ENCODE measurements around the gene C3orf22. TPM values are rescaled to one million over a fixed set of nuclear protein-coding genes. Genes with fewer than 3 reads are reported as not detected.

Gene C3orf22
- total RNA-seq, 3 donors from 2014 or later (not counting 1 experiment from before 2014, with no cell fraction given) = not detected

DNA sequence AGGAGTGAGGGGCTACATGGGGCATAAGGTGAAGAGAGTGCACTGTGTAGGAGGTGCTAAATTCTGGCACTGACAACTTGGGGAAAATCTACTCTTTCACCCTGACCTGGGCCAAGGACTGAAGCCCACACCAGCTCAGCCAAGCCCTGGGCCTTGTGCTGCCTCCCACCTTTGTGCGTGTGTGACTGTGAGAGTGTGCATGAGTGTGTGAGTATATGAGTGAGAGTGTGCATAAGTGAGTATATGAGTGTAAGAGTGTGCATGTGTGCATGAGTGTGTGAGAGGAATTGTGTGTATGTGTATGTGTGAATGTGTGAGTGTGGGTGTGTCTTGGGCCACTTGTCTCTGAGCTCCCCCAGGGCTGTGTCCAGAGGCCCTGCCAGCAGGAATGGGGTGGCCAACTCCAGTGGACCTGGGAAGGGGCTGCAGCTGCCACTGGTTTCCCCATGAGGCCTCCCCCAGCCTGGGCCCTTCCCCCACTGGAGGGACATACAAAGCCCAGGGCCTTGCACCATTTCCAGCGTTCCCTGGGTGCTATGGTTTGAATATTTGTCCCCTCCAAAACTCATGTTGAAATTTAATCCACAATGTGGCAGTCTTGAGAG lies 15.2 kb downstream of the C3orf22 start:
- Histone ChIP-seq H3K4me3 (ENCODE audit: low read length) (no peak overlapping the region), H3K36me3 (ENCODE audit: control insufficient read depth, insufficient read depth, low read length) (no peaks in the 10 kb centered on the region), H3K27me3 (ENCODE audit: control insufficient read depth, insufficient read depth, low read length) (no peaks in the 10 kb centered on the region), H3K27ac (ENCODE audit: low read length) (no peak overlapping the region), H3K4me1 (ENCODE audit: control insufficient read depth, insufficient read depth, low read length) (no peaks in the 10 kb centered on the region), H3K9me3 (ENCODE audit: control insufficient read depth, insufficient read depth, low read length) (no peaks in the 10 kb centered on the region)
- Mint-ChIP-seq H3K27ac (no peak overlapping the region), H3K36me3 (no peaks in the 10 kb centered on the region), H3K27me3 (ENCODE audit: low read depth in 2 of 2) (peaks cover 7 to 10% of the 10 kb centered on the region in 2 donors), H3K4me3 (no peak overlapping the region), H3K4me1 (peaks cover 9 to 21% of the 10 kb centered on the region in 2 donors), H3K9me3 (no peaks in the 10 kb centered on the region)
- whole genome bisulfite sequencing (ENCODE audit: insufficient coverage) = 84% methylated on average over 2 of the region's 2 CpGs
- TF ChIP-seq, protein P1, sequence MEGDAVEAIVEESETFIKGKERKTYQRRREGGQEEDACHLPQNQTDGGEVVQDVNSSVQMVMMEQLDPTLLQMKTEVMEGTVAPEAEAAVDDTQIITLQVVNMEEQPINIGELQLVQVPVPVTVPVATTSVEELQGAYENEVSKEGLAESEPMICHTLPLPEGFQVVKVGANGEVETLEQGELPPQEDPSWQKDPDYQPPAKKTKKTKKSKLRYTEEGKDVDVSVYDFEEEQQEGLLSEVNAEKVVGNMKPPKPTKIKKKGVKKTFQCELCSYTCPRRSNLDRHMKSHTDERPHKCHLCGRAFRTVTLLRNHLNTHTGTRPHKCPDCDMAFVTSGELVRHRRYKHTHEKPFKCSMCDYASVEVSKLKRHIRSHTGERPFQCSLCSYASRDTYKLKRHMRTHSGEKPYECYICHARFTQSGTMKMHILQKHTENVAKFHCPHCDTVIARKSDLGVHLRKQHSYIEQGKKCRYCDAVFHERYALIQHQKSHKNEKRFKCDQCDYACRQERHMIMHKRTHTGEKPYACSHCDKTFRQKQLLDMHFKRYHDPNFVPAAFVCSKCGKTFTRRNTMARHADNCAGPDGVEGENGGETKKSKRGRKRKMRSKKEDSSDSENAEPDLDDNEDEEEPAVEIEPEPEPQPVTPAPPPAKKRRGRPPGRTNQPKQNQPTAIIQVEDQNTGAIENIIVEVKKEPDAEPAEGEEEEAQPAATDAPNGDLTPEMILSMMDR (IDR thresholded peaks at IDR 0.05) = no peak
- intact Hi-C loops (cut with micrococcal nuclease) = no loop called here
- no peak for ATAC-seq
- DNase-seq = no peak

DNA sequence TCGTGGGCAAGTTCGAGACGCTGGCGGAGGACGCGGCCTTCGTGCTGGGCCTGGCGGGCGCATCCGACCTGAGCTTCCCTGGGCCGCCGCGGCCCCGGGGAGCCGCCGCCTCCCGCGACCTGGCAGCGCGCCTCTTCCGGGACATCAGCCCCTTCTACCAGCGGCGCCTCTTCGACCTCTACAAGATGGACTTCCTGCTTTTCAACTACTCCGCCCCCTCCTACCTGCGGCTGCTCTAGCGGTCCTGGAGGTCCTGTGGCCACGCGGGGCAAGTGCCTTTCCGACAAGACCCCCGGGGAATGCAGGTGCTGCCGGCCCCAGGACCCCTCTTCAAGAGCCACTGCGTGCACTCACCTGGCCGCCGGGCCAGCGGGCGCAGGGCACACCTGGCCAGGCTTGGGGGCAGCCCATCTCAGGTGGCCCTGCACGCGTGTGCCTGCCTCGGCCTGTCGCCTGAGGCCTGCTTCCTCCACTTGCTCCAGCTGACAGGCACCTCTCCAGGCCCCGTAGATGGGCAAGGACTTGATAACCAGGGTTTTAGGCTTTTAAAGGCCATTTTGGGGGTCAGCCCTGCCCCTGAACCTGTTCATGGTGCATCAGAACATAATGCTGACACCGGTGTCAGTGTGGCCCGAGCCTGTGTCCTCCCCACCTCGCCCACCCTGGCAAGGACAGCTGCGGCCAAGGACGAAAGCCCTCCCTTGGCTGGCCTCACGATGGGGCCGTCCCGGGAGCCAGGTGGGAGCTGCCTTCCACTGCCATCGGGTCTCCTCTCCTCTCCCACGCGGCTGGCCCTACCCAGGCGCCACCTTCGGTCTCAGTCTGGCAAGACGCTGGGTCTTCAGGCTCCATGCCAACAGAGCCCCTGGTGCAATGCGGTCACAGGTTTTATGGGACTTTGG lies 16.1 kb downstream of the C3orf22 start:
- Mint-ChIP-seq H3K36me3 (no peaks in the 10 kb centered on the region), H3K9me3 (no peaks in the 10 kb centered on the region), H3K27me3 (ENCODE audit: low read depth in 2 of 2) (peaks cover 7 to 8% of the 10 kb centered on the region in 2 donors), H3K4me1 (peaks cover 9 to 21% of the 10 kb centered on the region in 2 donors), H3K4me3 (no peak overlapping the region), H3K27ac (no peak overlapping the region)
- H3K36me3 ChIP-seq (ENCODE audit: control insufficient read depth, insufficient read depth, low read length) = no peaks in the 10 kb centered on the region
- H3K9me3 ChIP-seq (ENCODE audit: control insufficient read depth, insufficient read depth, low read length) = no peaks in the 10 kb centered on the region
- no peak overlapping the region for H3K4me3 ChIP-seq (ENCODE audit: low read length)
- DNase-seq (peak in 1 of 2 donors; percentile 13), ATAC-seq (no peak)
- intact Hi-C loops (cut with micrococcal nuclease) = no loop called here
- no peaks in the 10 kb centered on the region for H3K27me3 ChIP-seq (ENCODE audit: control insufficient read depth, insufficient read depth, low read length)
- H3K27ac ChIP-seq (ENCODE audit: low read length) = no peak overlapping the region
- H3K4me1 ChIP-seq (ENCODE audit: control insufficient read depth, insufficient read depth, low read length) = no peaks in the 10 kb centered on the region
- TF ChIP-seq, protein P1 (IDR thresholded peaks at IDR 0.05) = no peak
- WGBS (ENCODE audit: insufficient coverage) = 96% methylated on average over 57 of the region's 57 CpGs

DNA sequence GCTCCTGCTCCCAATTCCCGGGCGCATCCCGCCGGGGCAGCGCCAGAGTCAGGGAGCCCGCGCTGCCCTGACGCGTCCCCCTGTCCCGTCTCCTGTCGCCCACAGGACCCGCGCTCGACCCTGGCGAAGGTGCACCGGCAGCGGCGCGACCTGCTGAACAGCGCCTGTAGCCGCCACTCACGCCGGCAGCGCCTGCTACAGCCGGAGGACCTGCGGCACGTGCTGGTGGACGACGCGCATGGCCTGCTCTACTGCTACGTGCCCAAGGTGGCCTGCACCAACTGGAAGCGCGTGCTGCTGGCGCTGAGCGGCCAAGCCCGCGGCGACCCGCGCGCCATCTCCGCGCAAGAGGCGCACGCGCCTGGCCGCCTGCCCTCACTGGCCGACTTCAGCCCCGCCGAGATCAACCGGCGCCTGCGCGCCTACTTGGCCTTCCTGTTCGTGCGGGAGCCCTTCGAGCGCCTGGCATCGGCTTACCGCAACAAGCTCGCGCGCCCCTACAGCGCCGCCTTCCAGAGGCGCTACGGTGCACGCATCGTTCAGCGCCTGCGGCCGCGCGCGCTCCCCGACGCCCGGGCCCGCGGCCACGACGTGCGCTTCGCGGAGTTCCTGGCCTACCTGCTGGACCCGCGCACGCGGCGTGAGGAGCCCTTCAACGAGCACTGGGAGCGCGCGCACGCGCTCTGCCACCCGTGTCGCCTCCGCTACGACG lies 16.9 kb downstream of the C3orf22 start:
- intact Hi-C loops (cut with micrococcal nuclease) = no loop called here
- H3K4me3 Mint-ChIP-seq = no peak overlapping the region
- H3K9me3 ChIP-seq (ENCODE audit: control insufficient read depth, insufficient read depth, low read length) = no peaks in the 10 kb centered on the region
- H3K27me3 ChIP-seq (ENCODE audit: control insufficient read depth, insufficient read depth, low read length) = no peaks in the 10 kb centered on the region
- WGBS (ENCODE audit: insufficient coverage) = 95% methylated on average over 101 of the region's 101 CpGs
- TF ChIP-seq, protein P1 (IDR thresholded peaks at IDR 0.05) = no peak
- H3K27ac ChIP-seq (ENCODE audit: low read length) = no peak overlapping the region
- H3K9me3 Mint-ChIP-seq = no peaks in the 10 kb centered on the region
- H3K4me1 Mint-ChIP-seq = peaks cover 9 to 21% of the 10 kb centered on the region in 2 donors
- H3K27ac Mint-ChIP-seq = no peak overlapping the region
- no peaks in the 10 kb centered on the region for H3K36me3 Mint-ChIP-seq
- peaks cover under 1 to 7% of the 10 kb centered on the region in 2 donors for H3K27me3 Mint-ChIP-seq (ENCODE audit: low read depth in 2 of 2)
- no peak for ATAC-seq
- H3K4me3 ChIP-seq (ENCODE audit: low read length) = no peak overlapping the region
- H3K36me3 ChIP-seq (ENCODE audit: control insufficient read depth, insufficient read depth, low read length) = no peaks in the 10 kb centered on the region
- peak in 1 of 2 donors; percentile 6 for DNase-seq
- no peaks in the 10 kb centered on the region for H3K4me1 ChIP-seq (ENCODE audit: control insufficient read depth, insufficient read depth, low read length)
